ENCODE results near the gene LARP7. TPM values are rescaled to one million over a fixed set of nuclear protein-coding genes. Genes with fewer than 3 reads are reported as not detected.

LARP7 gene
- total RNA-seq, 3 donors from 2014 or later (not counting 1 experiment from before 2014, with no cell fraction given): 45.7 to 55.4 (median 48.4) TPM

DNA sequence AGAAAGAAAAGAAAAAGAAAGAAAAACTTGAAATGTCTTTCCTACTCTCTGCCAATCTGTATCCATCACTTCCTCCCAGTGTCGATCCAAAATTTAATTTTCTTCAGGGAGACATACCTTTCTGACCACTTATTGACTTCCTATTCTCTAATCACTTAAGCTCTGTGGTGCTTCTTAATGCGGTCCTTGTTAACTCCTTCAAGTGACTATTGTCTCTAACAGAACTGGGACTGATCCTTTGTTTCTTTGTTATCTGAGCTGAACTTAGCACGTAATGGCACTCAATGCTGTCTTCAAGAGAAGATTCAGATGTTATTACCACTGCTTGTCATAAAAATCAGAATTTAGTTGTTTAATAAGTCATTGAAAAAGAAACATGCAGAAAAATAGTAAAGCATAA lies 31.2 kb downstream of the LARP7 start:
- no peak overlapping the region for H3K4me3 Mint-ChIP-seq
- H3K4me3 ChIP-seq (ENCODE audit: low read length): no peak overlapping the region

GRCh38 chr4:112673076-112673475 lies 36.1 kb downstream of the LARP7 start:
- DNase-seq: no peak
- peaks cover 0 to 4% of the 10 kb centered on the region in 2 donors for H3K27me3 Mint-ChIP-seq (ENCODE audit: low read depth in 2 of 2)
- Histone ChIP-seq H3K4me1 (ENCODE audit: control insufficient read depth, insufficient read depth, low read length) (no peaks in the 10 kb centered on the region), H3K4me3 (ENCODE audit: low read length) (no peak overlapping the region), H3K27ac (ENCODE audit: low read length) (no peak overlapping the region), H3K9me3 (ENCODE audit: control insufficient read depth, insufficient read depth, low read length) (no peaks in the 10 kb centered on the region), H3K36me3 (ENCODE audit: control insufficient read depth, insufficient read depth, low read length) (no peaks in the 10 kb centered on the region), H3K27me3 (ENCODE audit: control insufficient read depth, insufficient read depth, low read length) (no peaks in the 10 kb centered on the region)
- no peaks in the 10 kb centered on the region for H3K9me3 Mint-ChIP-seq
- no peak overlapping the region for H3K4me3 Mint-ChIP-seq
- no peak for ATAC-seq
- H3K27ac Mint-ChIP-seq: no peak overlapping the region
- no peaks in the 10 kb centered on the region for H3K36me3 Mint-ChIP-seq
- TF ChIP-seq, protein P1, sequence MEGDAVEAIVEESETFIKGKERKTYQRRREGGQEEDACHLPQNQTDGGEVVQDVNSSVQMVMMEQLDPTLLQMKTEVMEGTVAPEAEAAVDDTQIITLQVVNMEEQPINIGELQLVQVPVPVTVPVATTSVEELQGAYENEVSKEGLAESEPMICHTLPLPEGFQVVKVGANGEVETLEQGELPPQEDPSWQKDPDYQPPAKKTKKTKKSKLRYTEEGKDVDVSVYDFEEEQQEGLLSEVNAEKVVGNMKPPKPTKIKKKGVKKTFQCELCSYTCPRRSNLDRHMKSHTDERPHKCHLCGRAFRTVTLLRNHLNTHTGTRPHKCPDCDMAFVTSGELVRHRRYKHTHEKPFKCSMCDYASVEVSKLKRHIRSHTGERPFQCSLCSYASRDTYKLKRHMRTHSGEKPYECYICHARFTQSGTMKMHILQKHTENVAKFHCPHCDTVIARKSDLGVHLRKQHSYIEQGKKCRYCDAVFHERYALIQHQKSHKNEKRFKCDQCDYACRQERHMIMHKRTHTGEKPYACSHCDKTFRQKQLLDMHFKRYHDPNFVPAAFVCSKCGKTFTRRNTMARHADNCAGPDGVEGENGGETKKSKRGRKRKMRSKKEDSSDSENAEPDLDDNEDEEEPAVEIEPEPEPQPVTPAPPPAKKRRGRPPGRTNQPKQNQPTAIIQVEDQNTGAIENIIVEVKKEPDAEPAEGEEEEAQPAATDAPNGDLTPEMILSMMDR (IDR thresholded peaks at IDR 0.05): no peak
- intact Hi-C loops (cut with micrococcal nuclease): no loop called here
- no peaks in the 10 kb centered on the region for H3K4me1 Mint-ChIP-seq

More for the DNA sequence above, 31.2 kb downstream of the LARP7 start:
- no peak overlapping the region for H3K27ac ChIP-seq (ENCODE audit: low read length)
- WGBS (ENCODE audit: insufficient coverage): 96% methylated on average over 3 of the region's 3 CpGs
- TF ChIP-seq, protein P1 (IDR thresholded peaks at IDR 0.05): no peak
- DNase-seq (no peak), ATAC-seq (no peak)
- Mint-ChIP-seq H3K27me3 (ENCODE audit: low read depth in 2 of 2) (no peaks in the 10 kb centered on the region), H3K36me3 (no peaks in the 10 kb centered on the region), H3K9me3 (no peaks in the 10 kb centered on the region), H3K27ac (no peak overlapping the region), H3K4me1 (no peaks in the 10 kb centered on the region)
- H3K36me3 ChIP-seq (ENCODE audit: control insufficient read depth, insufficient read depth, low read length): no peaks in the 10 kb centered on the region
- intact Hi-C loops (cut with micrococcal nuclease): no loop called here
- H3K9me3 ChIP-seq (ENCODE audit: control insufficient read depth, insufficient read depth, low read length): no peaks in the 10 kb centered on the region
- H3K27me3 ChIP-seq (ENCODE audit: control insufficient read depth, insufficient read depth, low read length): no peaks in the 10 kb centered on the region
- no peaks in the 10 kb centered on the region for H3K4me1 ChIP-seq (ENCODE audit: control insufficient read depth, insufficient read depth, low read length)

DNA sequence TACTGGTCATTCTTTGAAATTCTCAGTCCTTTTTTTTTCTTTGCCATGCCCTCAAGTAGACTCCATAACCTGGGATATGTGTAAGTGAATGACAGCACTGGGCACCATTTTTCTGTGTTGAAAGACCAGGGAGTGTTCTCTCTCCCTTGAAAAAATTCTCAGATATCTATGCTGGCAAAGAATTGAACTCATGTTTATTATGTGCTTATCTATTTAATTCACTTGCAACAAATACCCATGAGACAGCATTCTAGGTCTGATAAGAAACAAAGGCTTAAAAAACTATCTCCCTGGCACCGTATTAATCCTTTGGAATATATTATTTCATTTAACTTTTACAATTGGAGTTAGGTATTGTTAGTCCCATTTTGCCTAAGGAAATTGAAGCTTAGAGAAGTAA lies 36.7 kb downstream of the LARP7 start:
- Histone ChIP-seq H3K36me3 (ENCODE audit: control insufficient read depth, insufficient read depth, low read length) (no peaks in the 10 kb centered on the region), H3K27ac (ENCODE audit: low read length) (no peak overlapping the region), H3K9me3 (ENCODE audit: control insufficient read depth, insufficient read depth, low read length) (no peaks in the 10 kb centered on the region), H3K27me3 (ENCODE audit: control insufficient read depth, insufficient read depth, low read length) (no peaks in the 10 kb centered on the region), H3K4me1 (ENCODE audit: control insufficient read depth, insufficient read depth, low read length) (no peaks in the 10 kb centered on the region), H3K4me3 (ENCODE audit: low read length) (no peak overlapping the region)
- TF ChIP-seq, protein P1 (IDR thresholded peaks at IDR 0.05): no peak
- H3K4me1 Mint-ChIP-seq: no peaks in the 10 kb centered on the region
- no CpG with 5 or more reads among the region's 1 CpG for WGBS (ENCODE audit: insufficient coverage)
- H3K27me3 Mint-ChIP-seq (ENCODE audit: low read depth in 2 of 2): peaks cover 0 to 4% of the 10 kb centered on the region in 2 donors
- no peaks in the 10 kb centered on the region for H3K9me3 Mint-ChIP-seq
- H3K4me3 Mint-ChIP-seq: no peak overlapping the region
- no peak for DNase-seq
- intact Hi-C loops (cut with micrococcal nuclease): no loop called here
- no peaks in the 10 kb centered on the region for H3K36me3 Mint-ChIP-seq
- no peak for ATAC-seq
- no peak overlapping the region for H3K27ac Mint-ChIP-seq

GRCh38 chr4:112674376-112674775 lies 37.4 kb downstream of the LARP7 start:
- no peak overlapping the region for H3K4me3 Mint-ChIP-seq
- DNase-seq (no peak), ATAC-seq (no peak)
- TF ChIP-seq, protein P1 (IDR thresholded peaks at IDR 0.05): no peak
- H3K27ac ChIP-seq (ENCODE audit: low read length): no peak overlapping the region
- no peaks in the 10 kb centered on the region for H3K4me1 Mint-ChIP-seq
- no peaks in the 10 kb centered on the region for H3K9me3 Mint-ChIP-seq
- H3K27ac Mint-ChIP-seq: no peak overlapping the region
- H3K27me3 Mint-ChIP-seq (ENCODE audit: low read depth in 2 of 2): peaks cover 0 to 4% of the 10 kb centered on the region in 2 donors
- no peak overlapping the region for H3K4me3 ChIP-seq (ENCODE audit: low read length)
- H3K27me3 ChIP-seq (ENCODE audit: control insufficient read depth, insufficient read depth, low read length): no peaks in the 10 kb centered on the region
- H3K36me3 ChIP-seq (ENCODE audit: control insufficient read depth, insufficient read depth, low read length): no peaks in the 10 kb centered on the region
- intact Hi-C loops (cut with micrococcal nuclease): no loop called here
- 75% methylated on average over 1 of the region's 1 CpG for WGBS (ENCODE audit: insufficient coverage)
- H3K36me3 Mint-ChIP-seq: no peaks in the 10 kb centered on the region
- no peaks in the 10 kb centered on the region for H3K4me1 ChIP-seq (ENCODE audit: control insufficient read depth, insufficient read depth, low read length)
- H3K9me3 ChIP-seq (ENCODE audit: control insufficient read depth, insufficient read depth, low read length): no peaks in the 10 kb centered on the region
